SU-DHL-6 (cell line): ENCODE data around the gene COL21A1.

Source experiments
- CTCF ChIP-seq: fragments of 200-600 bp; sonication (generic); IDR thresholded peaks from one replicate; pipeline ENCODE4 v1.5.1; 2017; ENCODE audit warnings: antibody characterized with exemption, mild to moderate bottlenecking, low read length, moderate library complexity; ENCODE audit not compliant: insufficient read depth, poor library complexity, severe bottlenecking
- EZH2phosphoT487 ChIP-seq: fragments of 200-600 bp; sonication (generic), shearing (Covaris generic); conservative IDR thresholded peaks from 2 replicates; pipeline ENCODE4 v1.6.1; 2018; ENCODE audit warnings: mild to moderate bottlenecking, antibody characterized with exemption, low read length, moderate library complexity, mixed read lengths

- no peak for TF ChIP-seq CTCF
- TF ChIP-seq EZH2phosphoT487, result no peak
Measured at GRCh38 chr6:56214041-56214702, 33.2 kb downstream of the COL21A1 start.
